HepG2 (cell line): Measurements from ENCODE around the gene NIN. TPM values are rescaled to one million over a fixed set of nuclear protein-coding genes. Genes with fewer than 3 reads are reported as not detected.

Experiments used
- ATAC-seq: fragments of 200-7000 bp; cut with Tn5 transposase; 3 replicates; pipeline ENCODE4 v1.9.1; 2020; ENCODE audit warnings: mild to moderate bottlenecking, moderate library complexity
- BruUV-seq: library from RNA; stranded (reverse); fragments of 400-500 nt; replicated peaks from 2 replicates; lab custom pipeline; 2021; lab: Mats Ljungman, UMichigan
- CTCF ChIA-PET: fragments of 300-600 bp; formaldehyde crosslinking; extraction: SDS; loops from one replicate; lab custom pipeline; 2021; ENCODE audit warnings: low total read pairs, inconsistent platforms, low intra/inter-chr PET ratio; lab: Yijun Ruan, JAX
- POLR2A ChIA-PET: fragments of 350-600 bp; sonication (Branson Sonifier 250); formaldehyde crosslinking; loops from one replicate; lab custom pipeline; 2020; ENCODE audit warnings: antibody characterized with exemption, inconsistent platforms; lab: Yijun Ruan, JAX
- DNase-seq: peaks from one replicate; pipeline ENCODE4 v3.0.0-alpha.2; 2015; ENCODE audit warnings: low spot score
- FAIRE-seq: peaks from 3 replicates; lab custom pipeline; 2011; peaks lifted over from hg19 to GRCh38; lab: Jason Lieb, UNC
- H2AFZ ChIP-seq: one replicate; pipeline ENCODE4 v1.6.1; 2011; ENCODE audit warnings: low read length, inconsistent platforms
- H3K27ac ChIP-seq: fragments of 300-600 bp; 3 replicates; pipeline ENCODE4 v1.8.0; 2011; ENCODE audit warnings: mixed run types, mild to moderate bottlenecking, mixed read lengths, low read length, inconsistent platforms; ENCODE audit not compliant: insufficient read depth; ENCODE audit errors: extremely low read length
- H3K27me3 ChIP-seq, 2 experiments: fragments of 200-600 bp in 1 of 2; 2 replicates in 1 of 2; 3 replicates in 1 of 2; pipeline versions ENCODE4 v1.6.0 to v1.8.0; 2011; ENCODE audit warnings: low read length in 2 of 2, mild to moderate bottlenecking in 2 of 2, moderate library complexity in 2 of 2, inconsistent platforms in 1 of 2; ENCODE audit not compliant: insufficient read depth in 2 of 2, control insufficient read depth in 1 of 2
- H3K36me3 ChIP-seq, 2 experiments: fragments of 200-600 bp in 1 of 2; replicated peaks in 1 of 2; 2 replicates in 1 of 2; 3 replicates in 1 of 2; pipeline versions ENCODE4 v1.5.1 to v1.8.0; 2011; ENCODE audit warnings: low read length in 2 of 2, inconsistent platforms in 1 of 2; ENCODE audit not compliant: insufficient read depth in 2 of 2, control insufficient read depth in 1 of 2
- H3K4me1 ChIP-seq: 2 replicates; pipeline ENCODE4 v1.5.1; 2012; ENCODE audit warnings: low read length, inconsistent platforms; ENCODE audit not compliant: insufficient read depth
- H3K4me2 ChIP-seq: 2 replicates; pipeline ENCODE4 v1.6.0; 2011; ENCODE audit warnings: low read depth, low read length, inconsistent platforms
- H3K4me3 ChIP-seq, 3 experiments: fragments of 200-600 bp in 1 of 3; sonication (generic), shearing (Covaris generic) in 1 of 3; replicated peaks in 1 of 3; 2 replicates each; pipeline ENCODE4 v1.5.1; 2011 to 2016; ENCODE audit warnings: low read length in 3 of 3, inconsistent platforms in 2 of 3, low read depth in 2 of 3, mild to moderate bottlenecking in 2 of 3, control low read depth in 1 of 3, mixed read lengths in 1 of 3; ENCODE audit not compliant: insufficient read depth in 1 of 3
- H3K79me2 ChIP-seq: one replicate; pipeline ENCODE4 v1.6.1; 2011; ENCODE audit warnings: low read length, inconsistent platforms; ENCODE audit not compliant: insufficient read depth
- H3K9ac ChIP-seq: 2 replicates; pipeline ENCODE4 v1.6.0; 2011; ENCODE audit warnings: mild to moderate bottlenecking, low read depth, low read length, inconsistent platforms; ENCODE audit not compliant: insufficient read depth
- H3K9me3 ChIP-seq: 2 replicates; pipeline ENCODE4 v1.5.1; 2012; ENCODE audit warnings: mild to moderate bottlenecking, low read length
- H4K20me1 ChIP-seq: 2 replicates; pipeline ENCODE4 v1.6.0; 2011; ENCODE audit warnings: inconsistent platforms, mild to moderate bottlenecking, low read length, moderate library complexity; ENCODE audit not compliant: insufficient read depth
- CTCF ChIP-seq: sonication (generic); formaldehyde crosslinking; IDR thresholded peaks from 2 replicates; pipeline ENCODE4 v1.5.0; 2020; ENCODE audit warnings: mild to moderate bottlenecking, missing genetic modification reagents, moderate library complexity
- FLYWCH1 ChIP-seq: sonication (generic); formaldehyde crosslinking; IDR thresholded peaks from 2 replicates; pipeline ENCODE4 v1.8.1; 2023; ENCODE audit warnings: mild to moderate bottlenecking, missing genetic modification reagents
- MAFG ChIP-seq: sonication (generic); formaldehyde crosslinking; IDR thresholded peaks from 2 replicates; pipeline ENCODE4 v1.5.1; 2020; ENCODE audit warnings: mild to moderate bottlenecking, missing genetic modification reagents
- MAFK ChIP-seq, 2 experiments: IDR thresholded peaks in 1 of 2; conservative IDR thresholded peaks in 1 of 2; 2 replicates each; pipeline ENCODE4 v1.6.1; 2011; ENCODE audit warnings: improper control_type of control experiment in 2 of 2, low read length in 2 of 2
- POGZ ChIP-seq: sonication (generic); formaldehyde crosslinking; IDR thresholded peaks from 2 replicates; pipeline ENCODE4 v1.4.0; 2020; ENCODE audit warnings: mild to moderate bottlenecking, missing genetic modification reagents
- SIN3A ChIP-seq: IDR thresholded peaks from 2 replicates; pipeline ENCODE4 v1.6.1; 2011; ENCODE audit warnings: low read depth, mild to moderate bottlenecking, control low read depth, low read length, borderline replicate concordance
- SP2 ChIP-seq: sonication (generic); formaldehyde crosslinking; IDR thresholded peaks from 2 replicates; pipeline ENCODE4 v1.5.1; 2020; ENCODE audit warnings: mild to moderate bottlenecking, missing genetic modification reagents
- TEAD3 ChIP-seq: optimal IDR thresholded peaks from 2 replicates; pipeline ENCODE3; 2016; ENCODE audit warnings: borderline replicate concordance
- ZBTB34 ChIP-seq: sonication (generic); formaldehyde crosslinking; IDR thresholded peaks from 2 replicates; pipeline ENCODE4 v1.8.0; 2022; ENCODE audit warnings: mild to moderate bottlenecking, missing genetic modification reagents
- ZFY ChIP-seq: sonication (generic); formaldehyde crosslinking; IDR thresholded peaks from 2 replicates; pipeline ENCODE4 v1.4.0; 2020; ENCODE audit warnings: missing genetic modification reagents
- ZNF558 ChIP-seq: sonication (generic); formaldehyde crosslinking; IDR thresholded peaks from 2 replicates; pipeline ENCODE4 v1.9.0; 2022; ENCODE audit warnings: mild to moderate bottlenecking, missing genetic modification reagents, borderline replicate concordance
- ZNF605 ChIP-seq: sonication (generic); formaldehyde crosslinking; IDR thresholded peaks from 2 replicates; pipeline ENCODE4 v1.8.0; 2022; ENCODE audit warnings: mild to moderate bottlenecking, missing genetic modification reagents
- WGBS: methylation state at CpG from one replicate; pipeline ENCODE4 v1.1.6; 2017; ENCODE audit warnings: low lambda C conversion rate; 5-methylcytosine and 5-hydroxymethylcytosine counted together
- in situ Hi-C: cut with HindIII; loops from 2 replicates; pipeline ENCODE4 v1.10.0; 2017; ENCODE audit warnings: low pct_unique_long_range_greater_than_20kb; ENCODE audit not compliant: extremely low pct_ligation_motif_present
- intact Hi-C: fragments of 100-400 bp; cut with micrococcal nuclease; formaldehyde crosslinking; loops from one replicate; pipeline ENCODE4 v1.10.0; 2022; ENCODE audit not compliant: unreplicated experiment
- polyA plus RNA-seq, 8 experiments: library from polyadenylated mRNA; depleted of rRNA in 3 of 8; stranded (reverse) in 7 of 8; unstranded in 1 of 8; fragments of >200 nt; fragmentation: Illumina TruSeq in 4 of 8; extraction: Trizol in 4 of 8; gene quantifications; 2 replicates each; pipeline versions ENCODE4 v1.2.1 to v1.2.3, GENCODE V29; 2011 to 2016; ENCODE audit warnings: low read depth in 4 of 8, missing spikeins in 1 of 8, mixed read lengths in 1 of 8; ENCODE audit not compliant: insufficient read depth in 1 of 8
- total RNA-seq, 5 experiments: library from RNA; depleted of rRNA; stranded (reverse); fragments of >200 nt; fragmentation: Illumina TruSeq; extraction: Trizol; gene quantifications; 2 replicates each; pipeline ENCODE4 v1.2.3, GENCODE V29; 2016; ENCODE audit warnings: low read depth in 1 of 5

NIN gene
- total and polyA plus RNA-seq, 2 of the 13 experiments (the other 11 are each of a cell fraction or from before 2014, with no cell fraction given): 2.8 to 9.7 TPM

- TF ChIP-seq MAFK (conservative IDR thresholded peaks at IDR 0.05 in 1 of 2, IDR thresholded peaks at IDR 0.05 in 1 of 2; ENCODE audit: low read length in 2 of 2) (no peak), FLYWCH1 (CRISPR knock-in tag) (no peak), ZNF558 (CRISPR knock-in tag) (no peak), MAFG (CRISPR knock-in tag) (no peak), SP2 (CRISPR knock-in tag) (no peak)
These were observed 25.7 kb upstream of the NIN start (continued) for GRCh38 chr14:50856660-50857059.

- no peak overlapping the region for H3K4me2 ChIP-seq
- H3K9ac ChIP-seq: no peak overlapping the region
- ChIA-PET POLR2A (no interaction called here), CTCF (no interaction called here)
- in situ Hi-C loops: no loop called here
- intact Hi-C loops: no loop called here
- no peak for DNase-seq
- no peak for ATAC-seq
- no TSS peak for BruUV-seq
- H3K79me2 ChIP-seq: no peaks in the 10 kb centered on the region
- peaks cover 5% of the 10 kb centered on the region for H3K4me1 ChIP-seq
- H3K36me3 ChIP-seq: no peaks in the 10 kb centered on the region
- H3K4me3 ChIP-seq: no peak overlapping the region
- H4K20me1 ChIP-seq: no peaks in the 10 kb centered on the region
- no peak for TF ChIP-seq ZBTB34 (CRISPR knock-in tag)
- peak; percentile 4; the same call in 1 of the 2 replicates for TF ChIP-seq CTCF (CRISPR knock-in tag)
- no peak for TF ChIP-seq ZNF605 (CRISPR knock-in tag)
- TF ChIP-seq ZFY: no peak
- no peak for TF ChIP-seq POGZ (CRISPR knock-in tag)
- TF ChIP-seq SIN3A: no peak
- TF ChIP-seq TEAD3 (CRISPR knock-in tag): peak; percentile 38
- WGBS: 0% methylated on average over 1 of the region's 1 CpG
- H3K27me3 ChIP-seq: peaks cover 0 to 3% of the 10 kb centered on the region in 2 experiments; a peak in 1 of 5 replicates
- no peak overlapping the region for H3K27ac ChIP-seq
- FAIRE-seq: no peak
- H3K9me3 ChIP-seq: no peaks in the 10 kb centered on the region
- no peak overlapping the region for H2AFZ ChIP-seq
These were observed 24.6 kb upstream of the NIN start for GRCh38 chr14:50855558-50855957.
